ENCODE measurements around the gene PALLD.

DNA sequence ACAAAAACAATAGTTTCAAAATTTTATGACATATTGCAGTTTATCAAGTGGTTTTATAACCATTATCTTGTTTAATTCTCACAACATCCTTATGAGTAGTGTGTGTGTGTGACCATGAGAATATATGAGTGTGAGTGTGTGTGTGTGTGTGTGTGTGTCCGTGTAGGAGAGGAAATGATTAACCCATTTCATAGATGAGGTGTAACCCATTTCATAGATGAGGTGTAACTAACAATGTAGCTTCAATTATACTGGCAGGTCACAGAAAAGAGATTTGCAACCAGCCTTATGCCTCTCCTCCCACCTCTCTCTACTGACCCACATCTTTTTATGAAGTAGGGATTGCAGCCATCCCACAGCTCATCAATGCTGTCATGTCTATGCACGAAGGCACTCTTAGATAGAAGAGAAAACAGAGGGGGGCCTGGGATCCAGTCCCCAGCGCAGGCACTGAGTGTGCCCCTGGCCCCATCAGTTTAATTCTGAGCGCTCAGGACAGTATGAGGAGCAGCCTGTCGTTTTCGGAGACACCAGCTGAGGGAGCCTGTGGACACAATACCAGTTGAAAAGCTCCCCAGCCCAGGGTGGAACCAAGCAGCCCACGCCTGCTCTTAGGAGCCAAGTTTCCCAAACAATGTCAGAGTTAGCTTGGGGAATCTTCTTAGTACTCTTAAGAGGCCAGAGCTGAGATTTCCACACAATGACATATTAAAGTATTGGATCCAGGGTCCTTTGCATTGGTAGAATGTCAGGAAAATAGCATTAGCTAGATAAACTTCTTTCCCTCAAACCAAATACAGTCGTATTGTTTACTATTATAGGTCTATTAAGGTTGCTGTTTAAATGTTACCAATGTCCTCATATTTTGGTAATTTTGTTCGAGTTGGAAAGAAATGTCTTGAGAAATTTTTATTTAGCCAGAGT, 88.6 kb downstream of the PALLD start:
- TF ChIP-seq POLR2AphosphoS5 (IDR thresholded peaks at IDR 0.05): no peak
- TF ChIP-seq MXI1 (conservative IDR thresholded peaks at IDR 0.05; ENCODE audit: poor library complexity, severe bottlenecking): no peak
- TF ChIP-seq EZH2 (IDR thresholded peaks at IDR 0.05; ENCODE audit: borderline replicate concordance, insufficient read depth, low read length, poor library complexity, severe bottlenecking): no peak
